ENCODE results near the gene DPAGT1. TPM values are rescaled to one million over a fixed set of nuclear protein-coding genes. Genes with fewer than 3 reads are reported as not detected.
A peak's percentile ranks its signal among the peaks of the same experiment; 100 is the strongest.
"Not testable (repeated sequence)": the region's sequence is repeated elsewhere in the genome, so short reads cannot be mapped to it uniquely, and the experiment has no call there.

DPAGT1 gene
- total and polyA plus RNA-seq, 7 donors = 4.2 to 44.6 (median 16.6) TPM

GRCh38 chr11:119106564-119107537 is 5.2 kb upstream of the DPAGT1 start, which contains the start of gene C2CD2L:
Gene C2CD2L, plus strand, starts transcription at chr11:119107344. Its CDS starts 398 bp downstream, at chr11:119107742.
- peak within 1 kb of the TSS; percentile 83 to 85 (median 84) for H3K27ac ChIP-seq
- peak within 1 kb of the TSS; percentile 74 to 97 (median 96) for H3K4me3 ChIP-seq
- H3K4me1 ChIP-seq = peaks cover 0 to 47% (median 36%) of the 10 kb centered on the region in 4 donors
- TF ChIP-seq EP300 (IDR thresholded peaks at IDR 0.05) = no peak
- TF ChIP-seq POLR2A (IDR thresholded peaks at IDR 0.05) = peak; percentile 13 to 42
- TF ChIP-seq POLR2AphosphoS5 (IDR thresholded peaks at IDR 0.05) = peak; percentile 34 to 80 (median 74)
- no peak for TF ChIP-seq CTCF (IDR thresholded peaks at IDR 0.05)
- H3K36me3 ChIP-seq = peaks cover 0 to 14% (median 12%) of the 10 kb centered on the region in 4 donors
- intact Hi-C loops (cut with DNase I) = loop anchor here (2.0 kb wide), 1 partner anchor 14 kb away; the partner anchor contains the start of gene HINFP
- DNase-seq = peak; percentile 96
- WGBS, 2 donors = 1 to 2% methylated on average over 49 of the region's 49 CpGs
- H3K27me3 ChIP-seq = no peaks in the 10 kb centered on the region
- no peaks in the 10 kb centered on the region for H3K9me3 ChIP-seq

GRCh38 chr11:119103793-119104192 is 2.1 kb upstream of the DPAGT1 start:
- no peak for DNase-seq
- intact Hi-C loops (cut with DNase I) = loop anchor here (5.0 kb wide), 1 partner anchor 104 kb away; the partner anchor contains the start of gene CBL

GRCh38 chr11:119103161-119103664 is 1.6 kb upstream of the DPAGT1 start:
- peak overlapping the region in 3 of 4 donors; percentile 78 to 82 (median 79) for H3K4me3 ChIP-seq
- H3K27me3 ChIP-seq, H3K36me3 ChIP-seq, H3K9me3 ChIP-seq, DNase-seq: not testable (repeated sequence)
- H3K4me1 ChIP-seq = peaks cover 0 to 42% (median 37%) of the 10 kb centered on the region in 4 donors
- 68 to 87% methylated on average over 18 of the region's 18 CpGs for WGBS, 2 donors
- peak overlapping the region; percentile 84 to 92 (median 90) for H3K27ac ChIP-seq
- intact Hi-C loops (cut with DNase I) = loop anchor here (5.0 kb wide), 1 partner anchor 104 kb away; the partner anchor contains the start of gene CBL

More at GRCh38 chr11:119103793-119104192, 2.1 kb upstream of the DPAGT1 start:
- whole genome bisulfite sequencing, 2 donors = 58 to 63% methylated on average over 4 of the region's 4 CpGs
- Histone ChIP-seq H3K27me3 (no peaks in the 10 kb centered on the region), H3K9me3 (no peaks in the 10 kb centered on the region), H3K4me1 (peaks cover 0 to 47% (median 42%) of the 10 kb centered on the region in 4 donors), H3K4me3 (no peak overlapping the region), H3K27ac (peak overlapping the region; percentile 84 to 92 (median 90)), H3K36me3 (no peaks in the 10 kb centered on the region)
- no peak for TF ChIP-seq POLR2AphosphoS5 (IDR thresholded peaks at IDR 0.05)
- TF ChIP-seq EP300 (IDR thresholded peaks at IDR 0.05) = no peak
- TF ChIP-seq CTCF (IDR thresholded peaks at IDR 0.05) = no peak
- no peak for TF ChIP-seq POLR2A (IDR thresholded peaks at IDR 0.05)

GRCh38 chr11:119100994-119101758 is 477 bp downstream of the DPAGT1 start:
- TF ChIP-seq POLR2AphosphoS5 (IDR thresholded peaks at IDR 0.05) (no peak), POLR2A (IDR thresholded peaks at IDR 0.05) (no peak), EP300 (IDR thresholded peaks at IDR 0.05) (no peak), CTCF (IDR thresholded peaks at IDR 0.05) (peak in 2 of 4 experiments; percentile 14 to 33)
- no peaks in the 10 kb centered on the region for H3K9me3 ChIP-seq
- DNase-seq = no peak
- H3K4me1 ChIP-seq = peaks cover 0 to 29% (median 26%) of the 10 kb centered on the region in 4 donors
- intact Hi-C loops (cut with DNase I) = loop anchor here (5.0 kb wide), 1 partner anchor 106 kb away; the partner anchor contains the start of gene CBL
- H3K36me3 ChIP-seq = peaks cover 7 to 24% (median 9%) of the 10 kb centered on the region in 4 donors
- WGBS, 2 donors = 0 to 2% methylated on average over 29 of the region's 29 CpGs
- no peaks in the 10 kb centered on the region for H3K27me3 ChIP-seq
- peak overlapping the region; percentile 84 to 92 (median 90) for H3K27ac ChIP-seq
- peak overlapping the region; percentile 77 to 82 (median 78) for H3K4me3 ChIP-seq

Measured in sigmoid colon (tissue), 7 donors.